Osteoblast (primary cell): ENCODE data around the gene LGI2. TPM values are rescaled to one million over a fixed set of nuclear protein-coding genes. Genes with fewer than 3 reads are reported as not detected.

Experiments used
- DNase-seq: peaks from one replicate; pipeline ENCODE4 v3.0.0; 2011; ENCODE audit warnings: low spot score, mixed read lengths; ENCODE audit not compliant: insufficient read length; ENCODE audit errors: missing footprints
- H2AFZ ChIP-seq: 2 replicates; pipeline ENCODE4 v1.6.0; 2011; ENCODE audit warnings: mild to moderate bottlenecking, low read length
- H3K27ac ChIP-seq: 2 replicates; pipeline ENCODE4 v1.5.1; 2011; ENCODE audit warnings: mild to moderate bottlenecking, low read depth, low read length, moderate library complexity
- H3K27me3 ChIP-seq: 2 replicates; pipeline ENCODE4 v1.6.0; 2012; ENCODE audit warnings: mild to moderate bottlenecking, control low read depth, inconsistent platforms, low read length, moderate library complexity; ENCODE audit not compliant: insufficient read depth
- H3K36me3 ChIP-seq: 2 replicates; pipeline ENCODE4 v1.5.1; 2011; ENCODE audit warnings: mild to moderate bottlenecking, low read length, control low read depth, moderate library complexity; ENCODE audit not compliant: insufficient read depth
- H3K4me1 ChIP-seq: 2 replicates; pipeline ENCODE4 v1.5.1; 2011; ENCODE audit warnings: mild to moderate bottlenecking, low read length, control low read depth, moderate library complexity; ENCODE audit not compliant: insufficient read depth
- H3K4me2 ChIP-seq: 2 replicates; pipeline ENCODE4 v1.6.0; 2011; ENCODE audit warnings: mild to moderate bottlenecking, low read length; ENCODE audit not compliant: insufficient read depth
- H3K4me3 ChIP-seq: fragments of 200-600 bp; sonication (generic); 3 replicates; pipeline ENCODE4 v1.5.1; 2012; ENCODE audit warnings: mild to moderate bottlenecking, low read length, inconsistent platforms; ENCODE audit not compliant: insufficient read depth
- H3K79me2 ChIP-seq: 2 replicates; pipeline ENCODE4 v1.6.0; 2012; ENCODE audit warnings: mild to moderate bottlenecking, low read length, control low read depth, inconsistent platforms; ENCODE audit not compliant: insufficient read depth
- H3K9me3 ChIP-seq: 2 replicates; pipeline ENCODE4 v1.5.1; 2011; ENCODE audit warnings: low read depth, low read length, control low read depth
- H4K20me1 ChIP-seq: 2 replicates; pipeline ENCODE4 v1.6.0; 2012; ENCODE audit warnings: mild to moderate bottlenecking, low read length, control low read depth; ENCODE audit not compliant: insufficient read depth
- total RNA-seq: library from RNA; depleted of rRNA; stranded (reverse); fragments of >200 nt; gene quantifications from 2 replicates; pipeline ENCODE4 v1.2.3, GENCODE V29; 2012
- TF ChIP-seq, protein P1 (sequence below): IDR thresholded peaks from 2 replicates; pipeline ENCODE4 v1.5.1; 2011; ENCODE audit warnings: mild to moderate bottlenecking, low read depth, low read length, moderate library complexity; ENCODE audit errors: extremely low read depth

The LGI2 gene
- total RNA-seq, 1 donor: under 0.01 TPM

DNA sequence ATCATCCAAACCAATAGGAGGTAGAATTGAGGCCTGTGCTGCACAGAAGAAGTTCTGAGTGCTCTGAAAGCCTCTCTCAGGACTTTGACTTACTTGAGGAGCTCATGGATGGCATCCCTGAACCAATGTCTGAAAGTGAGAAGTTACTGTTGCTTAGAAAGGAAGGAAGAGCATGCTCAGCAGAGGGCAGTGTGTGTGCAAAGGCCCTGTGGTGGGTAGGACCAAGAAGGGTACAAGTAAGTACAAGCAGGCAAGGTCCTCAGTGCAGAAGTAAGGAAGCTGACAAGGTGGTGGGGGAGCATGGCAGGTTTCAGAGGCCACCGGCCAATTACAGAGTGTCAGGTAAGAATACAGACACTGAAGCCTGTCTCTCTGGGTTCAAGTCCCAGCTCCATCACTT, 31.4 kb upstream of the LGI2 start:
- no peak for DNase-seq
- H2AFZ ChIP-seq: no peak overlapping the region
- H3K36me3 ChIP-seq: no peaks in the 10 kb centered on the region
- H3K4me3 ChIP-seq: no peak overlapping the region
- H3K79me2 ChIP-seq: no peaks in the 10 kb centered on the region
- H4K20me1 ChIP-seq: no peaks in the 10 kb centered on the region
- H3K9me3 ChIP-seq: no peaks in the 10 kb centered on the region
- TF ChIP-seq, protein P1, sequence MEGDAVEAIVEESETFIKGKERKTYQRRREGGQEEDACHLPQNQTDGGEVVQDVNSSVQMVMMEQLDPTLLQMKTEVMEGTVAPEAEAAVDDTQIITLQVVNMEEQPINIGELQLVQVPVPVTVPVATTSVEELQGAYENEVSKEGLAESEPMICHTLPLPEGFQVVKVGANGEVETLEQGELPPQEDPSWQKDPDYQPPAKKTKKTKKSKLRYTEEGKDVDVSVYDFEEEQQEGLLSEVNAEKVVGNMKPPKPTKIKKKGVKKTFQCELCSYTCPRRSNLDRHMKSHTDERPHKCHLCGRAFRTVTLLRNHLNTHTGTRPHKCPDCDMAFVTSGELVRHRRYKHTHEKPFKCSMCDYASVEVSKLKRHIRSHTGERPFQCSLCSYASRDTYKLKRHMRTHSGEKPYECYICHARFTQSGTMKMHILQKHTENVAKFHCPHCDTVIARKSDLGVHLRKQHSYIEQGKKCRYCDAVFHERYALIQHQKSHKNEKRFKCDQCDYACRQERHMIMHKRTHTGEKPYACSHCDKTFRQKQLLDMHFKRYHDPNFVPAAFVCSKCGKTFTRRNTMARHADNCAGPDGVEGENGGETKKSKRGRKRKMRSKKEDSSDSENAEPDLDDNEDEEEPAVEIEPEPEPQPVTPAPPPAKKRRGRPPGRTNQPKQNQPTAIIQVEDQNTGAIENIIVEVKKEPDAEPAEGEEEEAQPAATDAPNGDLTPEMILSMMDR: no peak
- H3K27ac ChIP-seq: no peak overlapping the region
- H3K4me2 ChIP-seq: no peak overlapping the region
- H3K4me1 ChIP-seq: no peaks in the 10 kb centered on the region
- H3K27me3 ChIP-seq: peaks cover 6% of the 10 kb centered on the region

DNA sequence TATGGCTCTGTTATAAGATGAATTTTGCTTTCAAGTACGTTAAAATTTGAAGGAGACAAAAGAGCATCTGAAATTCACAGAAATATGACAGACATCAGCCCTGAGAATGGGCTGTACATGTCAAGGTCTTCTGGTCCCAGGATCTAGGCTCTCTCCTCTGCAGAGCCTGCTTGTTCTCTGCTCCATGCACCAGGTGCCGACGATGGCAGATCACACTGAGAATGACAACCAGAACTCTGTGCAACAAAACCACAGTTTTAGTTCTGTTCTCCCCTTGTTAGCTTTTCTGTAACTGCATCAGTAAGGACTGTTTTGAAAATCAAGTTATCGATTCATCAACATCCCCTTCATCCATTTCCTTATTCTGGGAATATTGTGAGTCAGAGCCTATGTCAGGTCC, 30.9 kb upstream of the LGI2 start:
- no peak for DNase-seq
- Histone ChIP-seq H3K4me1 (no peaks in the 10 kb centered on the region), H4K20me1 (no peaks in the 10 kb centered on the region), H3K27ac (no peak overlapping the region), H3K36me3 (no peaks in the 10 kb centered on the region), H3K9me3 (no peaks in the 10 kb centered on the region), H3K4me2 (no peak overlapping the region), H2AFZ (no peak overlapping the region), H3K27me3 (peaks cover 6% of the 10 kb centered on the region), H3K79me2 (no peaks in the 10 kb centered on the region), H3K4me3 (no peak overlapping the region)
- TF ChIP-seq, protein P1: no peak

DNA sequence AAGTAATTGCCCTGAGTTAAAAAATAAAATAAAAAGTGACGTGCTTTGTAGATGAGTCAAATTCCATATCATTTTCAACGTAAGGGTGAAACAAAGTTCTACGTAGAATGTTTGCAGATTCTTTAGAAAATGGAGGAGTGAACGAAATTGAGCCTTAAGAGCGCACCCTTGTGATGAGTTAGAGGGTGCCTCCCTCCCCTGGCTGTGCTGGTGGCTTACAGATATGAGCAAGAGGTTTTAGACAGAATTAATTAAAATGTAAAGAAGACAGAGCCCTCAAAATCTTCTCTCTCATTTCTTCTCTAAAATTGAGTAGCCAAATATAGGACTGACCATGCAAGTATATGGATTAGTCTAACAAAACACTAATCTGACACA, 30.2 kb upstream of the LGI2 start:
- H3K4me2 ChIP-seq: no peak overlapping the region
- no peak for DNase-seq
- H3K4me3 ChIP-seq: no peak overlapping the region
- H4K20me1 ChIP-seq: no peaks in the 10 kb centered on the region
- H3K4me1 ChIP-seq: no peaks in the 10 kb centered on the region
- TF ChIP-seq, protein P1: no peak
- H3K9me3 ChIP-seq: no peaks in the 10 kb centered on the region
- no peaks in the 10 kb centered on the region for H3K79me2 ChIP-seq
- no peak overlapping the region for H2AFZ ChIP-seq
- peaks cover 12% of the 10 kb centered on the region for H3K27me3 ChIP-seq
- no peak overlapping the region for H3K27ac ChIP-seq
- H3K36me3 ChIP-seq: no peaks in the 10 kb centered on the region

DNA sequence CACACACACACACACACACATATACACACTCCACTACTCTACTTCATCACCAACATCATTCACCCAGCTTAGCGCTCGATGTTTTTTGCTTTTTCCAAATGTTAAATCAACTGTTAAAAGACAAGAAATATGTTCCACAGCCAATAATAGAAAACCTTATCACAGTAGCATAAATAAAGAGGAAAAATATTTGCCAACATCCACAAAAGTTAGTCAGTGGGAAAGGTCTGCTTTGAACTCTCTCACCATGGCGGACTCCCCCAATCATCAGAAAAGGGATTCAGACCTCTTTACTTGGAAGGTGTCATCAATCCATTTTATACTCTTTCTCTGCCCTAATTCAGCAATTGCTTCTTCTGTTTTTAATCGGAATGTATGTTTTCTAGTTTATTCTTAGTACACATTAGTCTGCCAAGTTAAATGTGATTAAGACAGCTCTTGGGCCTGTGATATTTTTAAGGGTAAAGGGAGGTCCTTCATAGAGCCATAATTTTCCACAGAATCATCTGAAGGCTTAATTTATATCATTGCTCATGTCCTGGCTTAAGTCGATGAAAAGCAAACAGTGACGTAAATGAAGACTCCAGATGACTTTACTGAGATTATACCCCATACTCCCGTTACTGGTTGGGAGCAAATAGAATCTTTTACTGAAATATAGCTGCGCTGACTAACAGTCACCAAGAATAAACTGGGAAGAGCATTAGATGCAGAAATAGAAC, 29.7 kb upstream of the LGI2 start:
- no peaks in the 10 kb centered on the region for H4K20me1 ChIP-seq
- H3K27me3 ChIP-seq: peaks cover 8% of the 10 kb centered on the region
- no peak overlapping the region for H3K4me2 ChIP-seq
- no peaks in the 10 kb centered on the region for H3K9me3 ChIP-seq
- no peaks in the 10 kb centered on the region for H3K79me2 ChIP-seq
- no peak overlapping the region for H2AFZ ChIP-seq
- no peaks in the 10 kb centered on the region for H3K36me3 ChIP-seq
- DNase-seq: no peak
- H3K4me3 ChIP-seq: no peak overlapping the region
- TF ChIP-seq, protein P1: no peak
- no peak overlapping the region for H3K27ac ChIP-seq
- no peaks in the 10 kb centered on the region for H3K4me1 ChIP-seq
